Measurements from ENCODE around the gene PPP1R14D. TPM values are rescaled to one million over a fixed set of nuclear protein-coding genes. Genes with fewer than 3 reads are reported as not detected.

PPP1R14D gene
- total and polyA plus RNA-seq, 2 of the 8 experiments (the other 6 are each of a cell fraction or from before 2014, with no cell fraction given): not detected

DNA sequence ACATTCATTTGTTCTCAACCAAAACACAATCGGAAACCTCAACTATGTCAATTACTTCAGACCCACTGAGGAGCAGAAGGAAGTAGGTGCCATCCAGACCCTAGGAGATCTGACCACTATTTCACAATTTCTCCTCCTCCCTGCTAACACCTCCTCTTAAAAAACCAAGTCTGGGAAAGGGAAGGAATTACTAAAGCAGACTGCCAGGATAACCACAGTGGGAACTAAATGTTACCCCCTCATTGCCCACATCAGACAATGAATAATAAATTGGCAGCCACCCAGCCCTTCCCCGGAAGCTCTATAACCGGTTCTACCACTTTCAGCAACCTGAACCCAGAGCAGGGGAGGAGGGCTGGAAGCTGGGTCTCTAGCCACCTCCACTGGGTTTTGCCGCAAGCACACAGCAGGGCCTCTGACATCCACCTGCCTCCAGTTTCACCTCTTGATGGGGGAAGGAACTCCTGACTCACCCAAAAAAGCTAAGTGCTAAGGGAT lies 41.1 kb downstream of the PPP1R14D start:
- 0 out of 2 replicates have a peak overlapping the region, but pooled peaks have one; percentile 7 for H2BK15ac ChIP-seq (ENCODE audit: low read length)
- no peak overlapping the region for H4K5ac ChIP-seq (ENCODE audit: insufficient read length, low read depth, low read length)
- DNase-seq (ENCODE audit: low read depth in 1 of 2, low spot score in 2 of 2): peak in 1 of 2 experiments; percentile 64
- no peak overlapping the region for H2BK120ac ChIP-seq (replicated peaks; ENCODE audit: low read depth, low read length)
- WGBS, 2 experiments (ENCODE audit: extremely low coverage in 1 of 2, insufficient coverage in 1 of 2, insufficient read length in 1 of 2, insufficient replicate concordance in 2 of 2, low coverage in 1 of 2, low lambda C conversion rate in 2 of 2, missing lambda C conversion rate in 1 of 2): 20% methylated on average over 4 of the region's 4 CpGs; no CpG with 5 or more reads in 1 of the 2 experiments
- peak overlapping the region; percentile 68; the same call in 1 of the 2 replicates for H2BK5ac ChIP-seq (ENCODE audit: low read depth, low read length)
- H3K27ac ChIP-seq (ENCODE audit: low read depth, low read length): peak overlapping the region; percentile 7; the same call in 1 of the 2 replicates
- peak overlapping the region; percentile 4 for H4K91ac ChIP-seq (replicated peaks; ENCODE audit: insufficient read length, low read length)
- no peak overlapping the region for H3K56ac ChIP-seq (replicated peaks; ENCODE audit: insufficient read length, low read depth, low read length)
- peak overlapping the region; percentile 61 to 77 for H3K4me2 ChIP-seq (ENCODE audit: insufficient read depth in 1 of 2, low read depth in 2 of 2, low read length in 2 of 2)
- H3K14ac ChIP-seq (ENCODE audit: insufficient read length): no peak overlapping the region
- H3K9ac ChIP-seq (replicated peaks in 1 of 4; ENCODE audit: extremely low read depth in 1 of 4, low read depth in 3 of 4, low read length in 3 of 4): no peak overlapping the region; a peak in 1 of 7 replicates
- no peak overlapping the region for H2AFZ ChIP-seq (ENCODE audit: low read length)
- H4K20me1 ChIP-seq (replicated peaks in 1 of 2; ENCODE audit: control insufficient read depth in 1 of 2, insufficient read depth in 2 of 2, low read length in 2 of 2): peaks cover 2 to 7% of the 10 kb centered on the region in 2 experiments
- H4K8ac ChIP-seq (ENCODE audit: extremely low read depth, insufficient read depth, low read length): no peak overlapping the region
- peak; percentile 50 for FAIRE-seq
- H3K4me1 ChIP-seq (replicated peaks in 1 of 4; ENCODE audit: control insufficient read depth in 3 of 4, insufficient read depth in 4 of 4, low read length in 3 of 4): peaks cover 19 to 38% (median 20%) of the 10 kb centered on the region in 4 experiments
- no peaks in the 10 kb centered on the region; a peak in 1 of 8 replicates for H3K36me3 ChIP-seq (ENCODE audit: control insufficient read depth in 2 of 4, insufficient read depth in 4 of 4, low read length in 3 of 4)
- peak overlapping the region; percentile 12 for H3K4ac ChIP-seq (replicated peaks; ENCODE audit: insufficient read length, low read depth, low read length)
- ChIA-PET CTCF (ENCODE audit: partially characterized antibody) (interaction anchor here (0.6 to 12.9 kb wide), 14 partner anchors 9 to 264 kb away, joined by 3 to 184 read pairs (median 4); partner anchors contain the start of genes C15orf62 and GCHFR), POLR2A (ENCODE audit: partially characterized antibody) (interaction anchor here (0.7 to 2.7 kb wide), 11 partner anchors 10 to 166 kb away, joined by 3 to 9 read pairs (median 3); partner anchors contain the start of genes C15orf62, CHAC1, RAD51 and SPINT1)
- H3K23ac ChIP-seq (ENCODE audit: insufficient read length): no peak overlapping the region
- H3K27me3 ChIP-seq (replicated peaks in 1 of 4; ENCODE audit: control insufficient read depth in 3 of 4, extremely low read depth in 1 of 4, insufficient read depth in 3 of 4, low read length in 3 of 4): no peaks in the 10 kb centered on the region
- H2AK5ac ChIP-seq (ENCODE audit: low read depth, low read length): peak overlapping the region; percentile 91; the same call in 1 of the 2 replicates
- no peaks in the 10 kb centered on the region for H3K9me3 ChIP-seq (ENCODE audit: insufficient read depth in 2 of 2, low read depth in 1 of 2, low read length in 1 of 2)
- peak overlapping the region; percentile 69; the same call in 1 of the 2 replicates for H2BK20ac ChIP-seq (ENCODE audit: low read length)
- peaks cover 0 to 14% of the 10 kb centered on the region in 2 experiments; a peak in 3 of 4 replicates for H3K79me2 ChIP-seq (ENCODE audit: control insufficient read depth in 1 of 2, insufficient read depth in 2 of 2, low read length in 2 of 2)
- peak overlapping the region; percentile 95; the same call in 1 of the 2 replicates for H2BK12ac ChIP-seq (ENCODE audit: low read depth, low read length)
- H3K23me2 ChIP-seq (ENCODE audit: low read depth, low read length): no peaks in the 10 kb centered on the region; the same call in 1 of the 2 replicates
- peak overlapping the region in 3 of 4 experiments; percentile 20 to 47 (median 26); a peak in 5 of 8 replicates for H3K4me3 ChIP-seq (ENCODE audit: extremely low read depth in 1 of 4, insufficient read depth in 2 of 4, low read depth in 3 of 4, low read length in 4 of 4)
- peak overlapping the region; percentile 79; the same call in 1 of the 2 replicates for H3K18ac ChIP-seq (ENCODE audit: extremely low read depth, low read length)
- H3K79me1 ChIP-seq (ENCODE audit: low read depth, low read length): peaks cover 4% of the 10 kb centered on the region
- no peak; a peak in 1 of 4 replicates for TF ChIP-seq HDAC2 (IDR thresholded peaks at IDR 0.05; ENCODE audit: borderline replicate concordance in 1 of 2, low read depth in 2 of 2, low read length in 2 of 2)
- TF ChIP-seq JUND (IDR thresholded peaks at IDR 0.05; ENCODE audit: low read length): peak; percentile 42; the same call in 1 of the 2 replicates
- TF ChIP-seq CHD2 (IDR thresholded peaks at IDR 0.05; ENCODE audit: low read length): peak; percentile 48; the same call in 1 of the 2 replicates
- no peak for TF ChIP-seq HDAC6 (IDR thresholded peaks at IDR 0.05; ENCODE audit: low read depth, low read length)
- TF ChIP-seq RNF2 (IDR thresholded peaks at IDR 0.05; ENCODE audit: borderline replicate concordance, low read depth, low read length, missing control alignments, poor library complexity, severe bottlenecking): no peak
- no peak for TF ChIP-seq SP2 (IDR thresholded peaks at IDR 0.05; ENCODE audit: low read length)
- no peak for TF ChIP-seq POU5F1 (IDR thresholded peaks at IDR 0.05; ENCODE audit: low read depth, low read length)
- TF ChIP-seq TBP (IDR thresholded peaks at IDR 0.05; ENCODE audit: low read depth, low read length): peak; percentile 32
- TF ChIP-seq SP4 (IDR thresholded peaks at IDR 0.05; ENCODE audit: low read length): no peak; the same call in 1 of the 2 replicates
- TF ChIP-seq, protein P1, sequence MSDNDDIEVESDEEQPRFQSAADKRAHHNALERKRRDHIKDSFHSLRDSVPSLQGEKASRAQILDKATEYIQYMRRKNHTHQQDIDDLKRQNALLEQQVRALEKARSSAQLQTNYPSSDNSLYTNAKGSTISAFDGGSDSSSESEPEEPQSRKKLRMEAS (IDR thresholded peaks at IDR 0.05): no peak
- TF ChIP-seq CBX5 (IDR thresholded peaks at IDR 0.05; ENCODE audit: low read depth, low read length): no peak
- peak; percentile 81 for TF ChIP-seq POLR2AphosphoS5 (IDR thresholded peaks at IDR 0.05; ENCODE audit: low read depth, low read length)
